GM23338 (cell line): Measurements from ENCODE around the gene SF1. TPM values are rescaled to one million over a fixed set of nuclear protein-coding genes. Genes with fewer than 3 reads are reported as not detected.

Source experiments
- CREB1 ChIP-seq: fragments of 250-450 bp; sonication (Bioruptor Pico); IDR thresholded peaks from 2 replicates; pipeline ENCODE4 v1.5.0; 2020; ENCODE audit warnings: low read depth, mild to moderate bottlenecking, moderate library complexity
- EZH2 ChIP-seq: fragments of 200-600 bp; sonication (generic); IDR thresholded peaks from one replicate; pipeline ENCODE4 v1.8.0; 2017; ENCODE audit warnings: antibody characterized with exemption, mild to moderate bottlenecking, low read depth; ENCODE audit not compliant: unreplicated experiment
- JUNB ChIP-seq: IDR thresholded peaks from one replicate; pipeline ENCODE4 v1.6.1; 2016; ENCODE audit warnings: antibody characterized with exemption; ENCODE audit not compliant: unreplicated experiment
- POLR2AphosphoS5 ChIP-seq: IDR thresholded peaks from 2 replicates; pipeline ENCODE4 v1.6.1; 2016; ENCODE audit warnings: antibody characterized with exemption, low read depth
- REST ChIP-seq: IDR thresholded peaks from one replicate; pipeline ENCODE4 v1.6.1; 2018; ENCODE audit warnings: antibody characterized with exemption; ENCODE audit not compliant: unreplicated experiment
- ZNF331 ChIP-seq: fragments of 250-450 bp; sonication (Bioruptor Pico); IDR thresholded peaks from 2 replicates; pipeline ENCODE4 v1.5.0; 2020; ENCODE audit warnings: low read depth, mild to moderate bottlenecking, moderate library complexity
- ZNF462 ChIP-seq: fragments of 250-450 bp; sonication (Bioruptor Pico); IDR thresholded peaks from 2 replicates; pipeline ENCODE4 v1.5.0; 2020; ENCODE audit warnings: mild to moderate bottlenecking, moderate library complexity
- polyA plus RNA-seq: library from polyadenylated mRNA; unstranded; fragments of >200 nt; fragmentation: Nextera tagmentation; extraction: Ambion mirVana; gene quantifications from 2 replicates; pipeline ENCODE4 v1.2.1, GENCODE V29; 2016
- total RNA-seq: library from RNA; depleted of rRNA; stranded (reverse); fragments of >200 nt; shearing (Covaris generic); gene quantifications from 2 replicates; pipeline ENCODE4 v1.2.3, GENCODE V29; 2014

The SF1 gene
- total and polyA plus RNA-seq, 2 experiments from 2014 or later: 76.9 to 252 TPM

DNA sequence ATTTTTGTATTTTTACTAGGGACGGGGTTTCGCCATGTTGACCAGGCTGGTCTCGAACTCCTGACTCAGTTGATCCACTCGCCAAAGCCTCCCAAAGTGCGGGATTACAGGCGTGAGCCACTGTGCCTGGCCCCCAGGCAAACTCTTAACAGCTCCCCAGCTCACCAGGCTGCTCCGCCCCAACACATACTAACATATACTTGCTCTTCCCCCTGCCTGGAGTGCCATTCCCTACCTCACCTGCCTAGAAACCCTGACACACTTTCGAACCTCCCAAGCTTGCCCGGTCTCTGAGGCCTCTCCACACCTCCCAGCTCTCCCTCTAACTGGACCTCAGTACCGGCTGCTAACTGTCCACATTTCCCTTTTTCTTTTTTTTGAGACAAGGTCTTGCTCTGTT, 16.2 kb upstream of the SF1 start (continued):
- TF ChIP-seq ZNF462 (CRISPR knock-in tag) (no peak), JUNB (no peak), ZNF331 (no peak), EZH2 (no peak), POLR2AphosphoS5 (no peak), CREB1 (CRISPR knock-in tag) (no peak), REST (no peak)
